Left lung (tissue), 10 donors: ENCODE data around the gene SDF4. TPM values are rescaled to one million over a fixed set of nuclear protein-coding genes. Genes with fewer than 3 reads are reported as not detected.

ENCODE experiments used
- ATAC-seq: fragments of 200-7000 bp; cut with Tn5 transposase; one replicate; pipeline ENCODE4 v1.9.1; 2020; ENCODE audit warnings: moderate library complexity
- DNase-seq, 4 donors: peaks; one replicate each; pipeline ENCODE4 v3.0.0-alpha.2; 2013 to 2020
- H3K27ac ChIP-seq, 2 donors: fragments of 200-600 bp; sonication (generic) in 1 of 2; one replicate each; pipeline versions ENCODE4 v1.5.0 to v1.8.0; 2020 to 2021
- H3K27me3 ChIP-seq, 2 donors: fragments of 200-600 bp; sonication (generic) in 1 of 2; one replicate each; pipeline versions ENCODE4 v1.5.0 to v1.8.0; 2020 to 2021
- H3K36me3 ChIP-seq, 2 donors: fragments of 200-600 bp; sonication (generic) in 1 of 2; one replicate each; pipeline versions ENCODE4 v1.5.0 to v1.8.0; 2020 to 2021
- H3K4me1 ChIP-seq, 2 donors: fragments of 200-600 bp; one replicate each; pipeline ENCODE4 v1.8.0; 2021
- H3K4me3 ChIP-seq, 2 donors: fragments of 200-600 bp; sonication (generic) in 1 of 2; one replicate each; pipeline versions ENCODE4 v1.5.0 to v1.8.0; 2020 to 2021; ENCODE audit warnings: mild to moderate bottlenecking in 1 of 2
- H3K9me3 ChIP-seq, 2 donors: fragments of 200-600 bp; sonication (generic) in 1 of 2; one replicate each; pipeline versions ENCODE4 v1.5.0 to v1.8.0; 2020 to 2021
- intact Hi-C, 2 donors: fragments of 100-400 bp; cut with DNase I; formaldehyde crosslinking; loops; one replicate each; pipeline versions ENCODE4 v1.11.2 to v1.14.2; 2022
- polyA plus RNA-seq, 6 donors: library from polyadenylated mRNA; unstranded; fragments of 120-200 nt; gene quantifications; one replicate each; pipeline ENCODE4 v1.2.1, GENCODE V29; 2013; ENCODE audit not compliant: insufficient read length in 6 of 6
- total RNA-seq, 2 donors: library from RNA; stranded (reverse); fragmentation: NEBNext Ultra II Directional; extraction: Animal tissue kit (Norgen Biotek cat#: 25700); gene quantifications; one replicate each; pipeline ENCODE4 v1.2.1, GENCODE V29; 2021
- TF ChIP-seq, protein P1 (sequence below), 2 donors: fragments of 200-600 bp; sonication (generic) in 1 of 2; IDR thresholded peaks; one replicate each; pipeline versions ENCODE4 v1.5.0 to v1.8.0; 2021; ENCODE audit warnings: antibody characterized with exemption in 2 of 2
- donor health status: DM: no; HTN: yes; CAD: no.
- donor health status: DM: no; HTN: no; CAD: no.

The SDF4 gene
- total and polyA plus RNA-seq, 8 donors: 86.7 to 166 (median 100) TPM

DNA sequence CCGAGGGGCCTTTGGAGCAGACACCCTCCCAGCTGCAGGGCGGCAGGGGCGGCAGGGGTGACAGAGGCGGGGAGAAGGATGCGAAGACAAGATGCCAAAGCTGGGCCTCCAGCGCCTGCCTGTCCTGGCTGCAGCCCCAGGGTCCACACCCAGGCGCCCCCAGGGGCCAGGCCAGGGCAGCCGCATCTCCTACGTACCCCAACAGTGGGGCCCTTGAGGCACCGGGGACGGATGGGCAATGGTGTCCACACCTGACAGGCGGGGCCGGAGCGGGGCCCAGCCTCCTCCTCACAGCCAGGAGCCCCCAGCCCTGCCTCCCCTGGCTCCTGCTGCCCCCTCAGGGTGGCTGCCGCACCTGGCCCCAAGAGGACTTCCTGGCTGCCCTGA is 7.4 kb upstream of the SDF4 start:
- TF ChIP-seq, protein P1, sequence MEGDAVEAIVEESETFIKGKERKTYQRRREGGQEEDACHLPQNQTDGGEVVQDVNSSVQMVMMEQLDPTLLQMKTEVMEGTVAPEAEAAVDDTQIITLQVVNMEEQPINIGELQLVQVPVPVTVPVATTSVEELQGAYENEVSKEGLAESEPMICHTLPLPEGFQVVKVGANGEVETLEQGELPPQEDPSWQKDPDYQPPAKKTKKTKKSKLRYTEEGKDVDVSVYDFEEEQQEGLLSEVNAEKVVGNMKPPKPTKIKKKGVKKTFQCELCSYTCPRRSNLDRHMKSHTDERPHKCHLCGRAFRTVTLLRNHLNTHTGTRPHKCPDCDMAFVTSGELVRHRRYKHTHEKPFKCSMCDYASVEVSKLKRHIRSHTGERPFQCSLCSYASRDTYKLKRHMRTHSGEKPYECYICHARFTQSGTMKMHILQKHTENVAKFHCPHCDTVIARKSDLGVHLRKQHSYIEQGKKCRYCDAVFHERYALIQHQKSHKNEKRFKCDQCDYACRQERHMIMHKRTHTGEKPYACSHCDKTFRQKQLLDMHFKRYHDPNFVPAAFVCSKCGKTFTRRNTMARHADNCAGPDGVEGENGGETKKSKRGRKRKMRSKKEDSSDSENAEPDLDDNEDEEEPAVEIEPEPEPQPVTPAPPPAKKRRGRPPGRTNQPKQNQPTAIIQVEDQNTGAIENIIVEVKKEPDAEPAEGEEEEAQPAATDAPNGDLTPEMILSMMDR (IDR thresholded peaks at IDR 0.05): no peak
- Histone ChIP-seq H3K4me1 (no peaks in the 10 kb centered on the region), H3K27ac (no peak overlapping the region), H3K9me3 (no peaks in the 10 kb centered on the region), H3K27me3 (peaks cover 28 to 72% of the 10 kb centered on the region in 2 donors), H3K36me3 (peaks cover 0 to 4% of the 10 kb centered on the region in 2 donors), H3K4me3 (no peak overlapping the region)
- DNase-seq (no peak), ATAC-seq (no peak)
- intact Hi-C loops: no loop called here

DNA sequence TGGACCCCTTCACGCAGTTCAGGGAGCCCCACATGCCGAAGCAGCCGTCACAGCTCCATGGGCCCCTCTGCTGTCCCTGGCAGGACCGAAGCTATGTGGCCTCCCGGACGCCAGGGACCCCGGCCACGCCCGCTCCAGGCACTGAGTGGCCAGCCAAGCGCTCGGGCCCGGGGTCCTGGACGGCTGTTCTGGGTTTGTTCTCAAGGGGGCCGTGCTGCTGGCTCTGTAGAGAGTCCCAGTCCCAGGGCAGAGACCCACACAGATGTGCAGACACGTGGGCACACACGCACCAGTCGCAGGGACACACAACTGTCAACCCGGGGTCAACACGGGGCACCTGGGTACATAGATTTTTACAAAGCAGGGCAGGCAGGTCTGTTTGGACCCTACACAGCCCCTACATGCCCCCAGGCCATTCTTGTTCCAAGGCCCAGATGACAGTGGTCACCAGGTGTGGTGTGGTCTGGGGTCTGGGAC is 6.9 kb upstream of the SDF4 start:
- TF ChIP-seq, protein P1 (IDR thresholded peaks at IDR 0.05): no peak
- Histone ChIP-seq H3K9me3 (no peaks in the 10 kb centered on the region), H3K4me3 (no peak overlapping the region), H3K27me3 (peaks cover 28 to 67% of the 10 kb centered on the region in 2 donors), H3K4me1 (peaks cover 0 to 4% of the 10 kb centered on the region in 2 donors), H3K27ac (no peak overlapping the region), H3K36me3 (peaks cover 0 to 5% of the 10 kb centered on the region in 2 donors)
- DNase-seq (no peak), ATAC-seq (no peak)
- intact Hi-C loops: no loop called here

DNA sequence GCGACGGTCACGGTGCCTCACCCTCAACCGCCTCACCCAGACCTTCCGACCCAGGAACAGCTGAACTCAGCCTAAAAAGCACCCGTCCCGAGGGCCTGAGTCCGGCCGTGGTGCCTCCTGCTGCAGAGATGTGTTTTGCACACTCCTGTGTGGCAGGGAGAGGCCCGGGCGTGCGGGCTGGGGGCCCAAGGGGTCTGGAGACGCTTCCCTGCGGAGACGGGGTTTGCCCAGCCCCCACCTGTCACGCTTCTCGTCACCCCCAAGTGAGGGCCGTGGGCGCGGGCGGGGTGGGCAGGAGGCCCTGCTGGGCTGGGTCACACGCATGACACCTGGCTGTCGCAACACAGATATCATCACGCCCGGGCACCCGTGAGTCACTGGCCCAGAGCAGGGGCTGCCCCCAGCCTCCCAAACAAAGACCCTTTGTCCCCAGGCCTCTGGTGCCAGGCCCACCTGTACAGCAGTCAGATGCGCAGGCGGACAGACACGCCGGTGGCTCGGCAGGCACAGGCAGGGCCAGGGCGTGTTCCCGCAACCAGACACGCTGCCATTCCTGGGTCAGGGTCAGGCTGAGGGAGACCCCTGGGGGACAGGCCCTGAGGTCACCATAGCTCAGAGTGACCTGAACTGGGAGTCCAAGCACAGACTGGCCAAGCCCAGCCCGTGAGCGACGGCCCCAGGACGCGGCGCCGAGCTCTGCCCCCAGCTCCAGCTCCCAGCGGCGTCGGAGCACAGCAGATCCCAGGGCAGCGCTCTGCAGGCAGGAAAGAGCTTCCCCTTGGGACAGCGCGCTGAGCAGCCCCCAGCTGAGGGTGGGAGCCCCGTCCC is 6.3 kb upstream of the SDF4 start:
- Histone ChIP-seq H3K4me3 (no peak overlapping the region), H3K4me1 (peaks cover 1 to 11% of the 10 kb centered on the region in 2 donors), H3K27ac (no peak overlapping the region), H3K36me3 (peaks cover 0 to 5% of the 10 kb centered on the region in 2 donors), H3K27me3 (peaks cover 28 to 60% of the 10 kb centered on the region in 2 donors), H3K9me3 (no peaks in the 10 kb centered on the region)
- TF ChIP-seq, protein P1 (IDR thresholded peaks at IDR 0.05): no peak
- intact Hi-C loops: no loop called here
- no peak for ATAC-seq
- no peak for DNase-seq

DNA sequence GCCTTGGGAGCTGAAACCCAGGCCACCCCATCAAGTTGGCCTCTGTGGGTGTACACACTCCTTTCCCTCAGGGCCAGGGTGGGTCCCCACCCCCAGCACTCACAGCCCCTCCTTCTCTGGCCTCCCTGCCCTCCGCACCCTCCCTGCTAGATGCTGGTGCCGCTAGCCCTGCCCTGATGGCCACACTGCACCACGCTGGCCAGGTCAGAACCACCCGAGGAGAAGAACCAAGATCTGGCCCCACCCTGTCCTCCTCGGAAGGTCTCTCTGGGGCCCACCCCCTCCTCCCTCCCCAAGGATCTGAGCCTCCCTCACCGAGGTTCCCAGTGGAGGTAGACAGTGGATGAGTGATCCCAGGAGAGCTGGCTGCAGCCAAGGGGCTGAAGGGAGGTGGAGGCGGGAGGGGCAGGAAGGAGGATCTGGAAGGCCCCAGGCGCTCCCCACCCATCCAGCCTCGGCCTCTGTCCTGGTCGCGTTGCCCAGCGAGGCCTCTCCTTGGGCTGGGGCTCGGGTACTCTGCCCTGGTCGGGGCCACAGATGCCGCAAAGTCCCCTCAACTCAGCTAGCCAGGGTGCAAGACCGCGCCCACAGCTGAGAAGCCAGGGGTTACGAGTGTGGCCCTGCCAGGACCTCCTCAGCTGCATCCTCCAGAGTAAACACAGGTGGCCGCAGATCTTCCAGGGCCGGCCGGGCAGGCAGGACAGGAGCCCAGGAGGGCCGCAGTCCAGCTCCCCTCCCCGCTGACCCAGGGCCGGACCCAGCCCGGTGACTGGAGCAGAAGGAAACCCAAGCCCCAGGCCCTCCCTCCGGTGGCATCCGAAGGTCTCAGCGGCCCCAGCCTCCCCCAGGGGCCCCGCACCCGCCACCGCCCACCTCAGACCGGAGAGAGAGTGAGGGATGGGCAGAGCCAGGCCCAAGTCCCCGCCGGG is 5.4 kb upstream of the SDF4 start:
- ATAC-seq: no peak
- H3K27ac ChIP-seq: no peak overlapping the region
- intact Hi-C loops: no loop called here
- TF ChIP-seq, protein P1 (IDR thresholded peaks at IDR 0.05): no peak
- H3K36me3 ChIP-seq: peaks cover 0 to 5% of the 10 kb centered on the region in 2 donors
- peaks cover 28 to 58% of the 10 kb centered on the region in 2 donors for H3K27me3 ChIP-seq
- no peaks in the 10 kb centered on the region for H3K9me3 ChIP-seq
- peaks cover 5 to 19% of the 10 kb centered on the region in 2 donors for H3K4me1 ChIP-seq
- DNase-seq: no peak
- H3K4me3 ChIP-seq: no peak overlapping the region
